Endothelial cell (in vitro differentiated cells): ENCODE results near the gene ADARB2. TPM values are rescaled to one million over a fixed set of nuclear protein-coding genes. Genes with fewer than 3 reads are reported as not detected.

Experiments
- DNase-seq: peaks from one replicate; pipeline ENCODE4 v3.0.0; 2021; ENCODE audit warnings: low spot score
- H3K27ac Mint-ChIP-seq: one replicate; pipeline ENCODE4 v1.8.0; 2021; ENCODE audit warnings: mixed read lengths, inconsistent platforms; ENCODE audit not compliant: unreplicated experiment
- H3K27me3 Mint-ChIP-seq: one replicate; pipeline ENCODE4 v1.8.0; 2021; ENCODE audit warnings: mild to moderate bottlenecking, moderate library complexity, mixed read lengths, inconsistent platforms; ENCODE audit not compliant: unreplicated experiment
- H3K36me3 Mint-ChIP-seq: one replicate; pipeline ENCODE4 v1.8.0; 2021; ENCODE audit warnings: mild to moderate bottlenecking, low read depth, mixed read lengths, inconsistent platforms; ENCODE audit not compliant: unreplicated experiment
- H3K4me1 Mint-ChIP-seq: one replicate; pipeline ENCODE4 v1.8.0; 2021; ENCODE audit warnings: mild to moderate bottlenecking, mixed read lengths, inconsistent platforms; ENCODE audit not compliant: unreplicated experiment
- H3K4me3 Mint-ChIP-seq: one replicate; pipeline ENCODE4 v1.8.0; 2021; ENCODE audit warnings: mild to moderate bottlenecking, mixed read lengths, inconsistent platforms; ENCODE audit not compliant: unreplicated experiment
- H3K9me3 Mint-ChIP-seq: one replicate; pipeline ENCODE4 v1.8.0; 2021; ENCODE audit warnings: mixed read lengths, inconsistent platforms; ENCODE audit not compliant: unreplicated experiment
- total RNA-seq: library from RNA; stranded (reverse); fragmentation: NEBNext Ultra II Directional; extraction: Animal tissue kit (Norgen Biotek cat#: 25700); gene quantifications from one replicate; pipeline ENCODE4 v1.2.1, GENCODE V29; 2021; ENCODE audit not compliant: unreplicated experiment
- TF ChIP-seq, protein P1 (sequence below): fragments of 200-600 bp; sonication (generic); IDR thresholded peaks from one replicate; pipeline ENCODE4 v1.5.0; 2021; ENCODE audit warnings: antibody characterized with exemption; ENCODE audit not compliant: unreplicated experiment

Gene ADARB2
- total RNA-seq, 1 donor from 2014 or later = 54.9 TPM

DNA sequence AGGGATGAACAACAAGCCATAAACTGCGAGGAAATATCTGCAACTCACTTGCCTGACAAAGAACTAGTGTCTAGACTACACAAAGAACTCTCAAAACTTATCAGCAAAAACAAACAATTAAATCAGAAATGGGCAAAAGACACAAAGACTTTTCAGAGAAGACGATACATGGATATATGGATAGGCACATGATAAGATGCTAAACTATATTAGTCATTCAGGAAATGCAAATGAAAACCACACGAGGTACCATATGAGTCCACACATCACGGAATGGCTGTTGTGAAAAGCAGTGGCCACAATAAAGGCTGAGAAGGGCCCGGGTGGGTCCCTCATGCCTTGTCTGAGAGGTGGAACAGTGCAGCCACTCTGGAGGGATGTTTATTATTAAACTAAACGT, 413.4 kb downstream of the ADARB2 start:
- Mint-ChIP-seq H3K4me3 (no peak overlapping the region), H3K36me3 (peaks cover 4% of the 10 kb centered on the region), H3K27ac (no peak overlapping the region), H3K9me3 (no peaks in the 10 kb centered on the region), H3K4me1 (peaks cover 14% of the 10 kb centered on the region), H3K27me3 (peaks cover 3% of the 10 kb centered on the region)
- DNase-seq = no peak
- TF ChIP-seq, protein P1, sequence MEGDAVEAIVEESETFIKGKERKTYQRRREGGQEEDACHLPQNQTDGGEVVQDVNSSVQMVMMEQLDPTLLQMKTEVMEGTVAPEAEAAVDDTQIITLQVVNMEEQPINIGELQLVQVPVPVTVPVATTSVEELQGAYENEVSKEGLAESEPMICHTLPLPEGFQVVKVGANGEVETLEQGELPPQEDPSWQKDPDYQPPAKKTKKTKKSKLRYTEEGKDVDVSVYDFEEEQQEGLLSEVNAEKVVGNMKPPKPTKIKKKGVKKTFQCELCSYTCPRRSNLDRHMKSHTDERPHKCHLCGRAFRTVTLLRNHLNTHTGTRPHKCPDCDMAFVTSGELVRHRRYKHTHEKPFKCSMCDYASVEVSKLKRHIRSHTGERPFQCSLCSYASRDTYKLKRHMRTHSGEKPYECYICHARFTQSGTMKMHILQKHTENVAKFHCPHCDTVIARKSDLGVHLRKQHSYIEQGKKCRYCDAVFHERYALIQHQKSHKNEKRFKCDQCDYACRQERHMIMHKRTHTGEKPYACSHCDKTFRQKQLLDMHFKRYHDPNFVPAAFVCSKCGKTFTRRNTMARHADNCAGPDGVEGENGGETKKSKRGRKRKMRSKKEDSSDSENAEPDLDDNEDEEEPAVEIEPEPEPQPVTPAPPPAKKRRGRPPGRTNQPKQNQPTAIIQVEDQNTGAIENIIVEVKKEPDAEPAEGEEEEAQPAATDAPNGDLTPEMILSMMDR = no peak

- H3K36me3 Mint-ChIP-seq = no peaks in the 10 kb centered on the region
- H3K4me1 Mint-ChIP-seq = peaks cover 5% of the 10 kb centered on the region
- H3K9me3 Mint-ChIP-seq = no peaks in the 10 kb centered on the region
- peaks cover 1% of the 10 kb centered on the region for H3K27me3 Mint-ChIP-seq
- H3K27ac Mint-ChIP-seq = no peak overlapping the region
- no peak overlapping the region for H3K4me3 Mint-ChIP-seq
- no peak for DNase-seq
- TF ChIP-seq, protein P1 = no peak
Measured at GRCh38 chr10:1320739-1321320, 416.5 kb downstream of the ADARB2 start.

DNA sequence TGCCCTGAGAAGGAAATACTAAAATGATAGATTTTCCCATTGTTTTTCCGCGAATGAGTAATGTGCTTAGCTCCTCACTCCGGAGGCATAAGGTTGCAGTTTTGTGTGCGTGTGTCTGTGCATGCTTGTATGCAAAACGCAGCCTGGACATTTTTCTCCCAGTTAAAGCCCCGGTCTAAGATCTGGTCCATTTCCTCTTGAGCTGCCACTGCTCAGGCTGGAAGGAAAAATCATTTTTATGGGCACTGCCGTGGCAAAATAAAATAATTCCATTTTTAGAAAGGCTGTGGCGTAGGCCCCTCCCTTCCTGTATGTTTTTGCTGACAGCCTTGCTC, 420.5 kb downstream of the ADARB2 start:
- Mint-ChIP-seq H3K4me1 (peaks cover 5% of the 10 kb centered on the region), H3K36me3 (no peaks in the 10 kb centered on the region), H3K9me3 (no peaks in the 10 kb centered on the region), H3K27ac (no peak overlapping the region), H3K27me3 (peaks cover 1% of the 10 kb centered on the region), H3K4me3 (no peak overlapping the region)
- TF ChIP-seq, protein P1 = no peak
- DNase-seq = no peak

GRCh38 chr10:1316121-1316808, 421.1 kb downstream of the ADARB2 start:
- Mint-ChIP-seq H3K9me3 (no peaks in the 10 kb centered on the region), H3K4me3 (no peak overlapping the region), H3K27ac (no peak overlapping the region), H3K4me1 (peaks cover 5% of the 10 kb centered on the region), H3K27me3 (peaks cover 1% of the 10 kb centered on the region), H3K36me3 (no peaks in the 10 kb centered on the region)
- DNase-seq = no peak
- TF ChIP-seq, protein P1 = no peak

DNA sequence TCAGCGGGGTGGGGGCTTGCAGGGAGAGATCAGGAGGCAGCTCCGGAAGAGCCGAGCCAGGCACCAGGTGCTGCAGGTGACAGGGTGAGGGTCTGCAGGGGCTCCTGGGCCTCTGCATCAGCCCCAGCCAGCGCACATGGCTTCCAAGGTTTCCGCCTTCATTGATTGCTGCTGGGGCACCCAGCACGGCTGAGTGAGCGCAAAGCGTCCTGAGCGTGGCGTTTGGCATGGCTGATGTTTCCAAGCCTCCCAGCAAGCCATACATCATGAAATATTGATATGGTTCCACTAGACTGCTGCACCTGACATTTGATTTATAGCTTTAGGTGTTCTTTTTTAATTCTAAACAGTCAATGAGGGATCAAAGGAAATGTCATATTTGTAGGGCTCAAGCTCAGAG, 422.1 kb downstream of the ADARB2 start:
- peaks cover 5% of the 10 kb centered on the region for H3K4me1 Mint-ChIP-seq

More for the DNA sequence above, 422.1 kb downstream of the ADARB2 start:
- H3K4me3 Mint-ChIP-seq = no peak overlapping the region
- H3K36me3 Mint-ChIP-seq = no peaks in the 10 kb centered on the region
- TF ChIP-seq, protein P1 = no peak
- DNase-seq = no peak
- H3K27me3 Mint-ChIP-seq = no peaks in the 10 kb centered on the region
- no peaks in the 10 kb centered on the region for H3K9me3 Mint-ChIP-seq
- no peak overlapping the region for H3K27ac Mint-ChIP-seq
